Esophagus muscularis mucosa (tissue), 4 donors: ENCODE data around the gene CHST5. TPM values are rescaled to one million over a fixed set of nuclear protein-coding genes. Genes with fewer than 3 reads are reported as not detected.
A peak's percentile ranks its signal among the peaks of the same experiment; 100 is the strongest.
"Not testable (repeated sequence)": the region's sequence is repeated elsewhere in the genome, so short reads cannot be mapped to it uniquely, and the experiment has no call there.

Experiments
- DNase-seq: peaks from one replicate; pipeline ENCODE4 v3.0.0-alpha.2; 2017; ENCODE audit errors: extremely low spot score
- H3K27ac ChIP-seq, 4 donors: fragments of 200-600 bp; sonication (generic); replicated peaks in 1 of 4; 1 replicate in 3 of 4; 2 replicates in 1 of 4; pipeline ENCODE4 v1.5.1; 2016 to 2019; ENCODE audit warnings: mild to moderate bottlenecking in 1 of 4
- H3K27me3 ChIP-seq, 4 donors: fragments of 200-600 bp; sonication (generic); one replicate each; pipeline versions ENCODE4 v1.5.1 to v1.6.0; 2016 to 2019
- H3K36me3 ChIP-seq, 4 donors: fragments of 200-600 bp; sonication (generic); one replicate each; pipeline ENCODE4 v1.5.1; 2016 to 2019
- H3K4me1 ChIP-seq, 4 donors: fragments of 200-600 bp; sonication (generic); one replicate each; pipeline ENCODE4 v1.5.1; 2016 to 2019
- H3K4me3 ChIP-seq, 4 donors: fragments of 200-600 bp; sonication (generic); 1 replicate in 2 of 4; 2 replicates in 2 of 4; pipeline ENCODE4 v1.5.1; 2016 to 2019; ENCODE audit warnings: mild to moderate bottlenecking in 4 of 4, moderate library complexity in 1 of 4
- H3K9me3 ChIP-seq, 4 donors: fragments of 200-600 bp; sonication (generic); 1 replicate in 3 of 4; 2 replicates in 1 of 4; pipeline ENCODE4 v1.5.1; 2016 to 2019
- EP300 ChIP-seq: sonication (generic); formaldehyde crosslinking; IDR thresholded peaks from one replicate; pipeline ENCODE4 v1.6.1; 2017; ENCODE audit warnings: antibody characterized with exemption
- POLR2A ChIP-seq: fragments of 450-650 bp; IDR thresholded peaks from one replicate; pipeline ENCODE4 v1.6.1; 2017; ENCODE audit warnings: antibody characterized with exemption, moderate library complexity, mild to moderate bottlenecking, low read depth
- POLR2AphosphoS5 ChIP-seq, 2 donors: sonication (generic); formaldehyde crosslinking; IDR thresholded peaks; one replicate each; pipeline ENCODE4 v1.6.1; 2017; ENCODE audit warnings: antibody characterized with exemption in 2 of 2
- WGBS: methylation state at CpG from one replicate; pipeline ENCODE4 v1.1.5; 2018; 5-methylcytosine and 5-hydroxymethylcytosine counted together
- intact Hi-C: fragments of 100-400 bp; cut with DNase I; formaldehyde crosslinking; loops from one replicate; pipeline ENCODE4 v1.15.1; 2023
- total RNA-seq, 4 donors: library from RNA; depleted of rRNA; stranded (reverse); fragments of >200 nt; gene quantifications; one replicate each; pipeline versions ENCODE4 v1.1.0 to v1.2.1, GENCODE V29; 2016
- TF ChIP-seq, protein P1 (sequence below), 3 experiments: fragments of 200-600 bp in 2 of 3; fragments of 450-650 bp in 1 of 3; sonication (generic) in 2 of 3; IDR thresholded peaks; one replicate each; pipeline ENCODE4 v1.5.1; 2017 to 2019; ENCODE audit warnings: antibody characterized with exemption in 3 of 3, mild to moderate bottlenecking in 2 of 3, moderate library complexity in 1 of 3

The CHST5 gene
- total RNA-seq, 4 donors from 2014 or later, result not detected

DNA sequence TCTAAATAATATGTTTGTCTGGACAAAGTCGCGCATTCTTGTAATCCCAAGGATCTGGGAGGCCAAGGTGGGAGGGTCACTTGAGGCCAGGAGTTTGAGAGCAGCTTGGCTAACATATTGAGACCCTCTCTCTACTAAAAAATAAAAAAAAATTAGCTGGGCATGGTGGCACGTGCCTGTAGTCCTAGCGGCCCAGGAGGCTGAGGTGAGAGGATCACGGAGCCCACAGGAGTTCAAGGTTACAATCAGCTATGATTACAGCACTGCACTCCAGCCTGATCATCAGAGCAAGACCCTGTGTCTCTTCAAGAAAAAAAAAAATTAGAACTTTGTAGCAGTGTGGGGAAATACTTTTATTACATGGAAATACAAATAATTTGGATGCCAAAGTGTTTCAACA is 34.5 kb downstream of the CHST5 start:
- intact Hi-C loops, result no loop called here
- H3K9me3 ChIP-seq, result no peaks in the 10 kb centered on the region
- H3K4me3 ChIP-seq, result no peak overlapping the region
- 87% methylated on average over 5 of the region's 5 CpGs for WGBS
- H3K4me1 ChIP-seq, result peaks cover 7 to 42% (median 29%) of the 10 kb centered on the region in 4 donors
- H3K27ac ChIP-seq, result peak overlapping the region; percentile 54 to 63 (median 57)
- no peak for TF ChIP-seq EP300
- TF ChIP-seq, protein P1, sequence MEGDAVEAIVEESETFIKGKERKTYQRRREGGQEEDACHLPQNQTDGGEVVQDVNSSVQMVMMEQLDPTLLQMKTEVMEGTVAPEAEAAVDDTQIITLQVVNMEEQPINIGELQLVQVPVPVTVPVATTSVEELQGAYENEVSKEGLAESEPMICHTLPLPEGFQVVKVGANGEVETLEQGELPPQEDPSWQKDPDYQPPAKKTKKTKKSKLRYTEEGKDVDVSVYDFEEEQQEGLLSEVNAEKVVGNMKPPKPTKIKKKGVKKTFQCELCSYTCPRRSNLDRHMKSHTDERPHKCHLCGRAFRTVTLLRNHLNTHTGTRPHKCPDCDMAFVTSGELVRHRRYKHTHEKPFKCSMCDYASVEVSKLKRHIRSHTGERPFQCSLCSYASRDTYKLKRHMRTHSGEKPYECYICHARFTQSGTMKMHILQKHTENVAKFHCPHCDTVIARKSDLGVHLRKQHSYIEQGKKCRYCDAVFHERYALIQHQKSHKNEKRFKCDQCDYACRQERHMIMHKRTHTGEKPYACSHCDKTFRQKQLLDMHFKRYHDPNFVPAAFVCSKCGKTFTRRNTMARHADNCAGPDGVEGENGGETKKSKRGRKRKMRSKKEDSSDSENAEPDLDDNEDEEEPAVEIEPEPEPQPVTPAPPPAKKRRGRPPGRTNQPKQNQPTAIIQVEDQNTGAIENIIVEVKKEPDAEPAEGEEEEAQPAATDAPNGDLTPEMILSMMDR (IDR thresholded peaks at IDR 0.05), result no peak
- TF ChIP-seq POLR2A, result no peak
- no peak for TF ChIP-seq POLR2AphosphoS5 (IDR thresholded peaks at IDR 0.05)
- H3K27me3 ChIP-seq, result no peaks in the 10 kb centered on the region
- H3K36me3 ChIP-seq, result no peaks in the 10 kb centered on the region
- no peak for DNase-seq

DNA sequence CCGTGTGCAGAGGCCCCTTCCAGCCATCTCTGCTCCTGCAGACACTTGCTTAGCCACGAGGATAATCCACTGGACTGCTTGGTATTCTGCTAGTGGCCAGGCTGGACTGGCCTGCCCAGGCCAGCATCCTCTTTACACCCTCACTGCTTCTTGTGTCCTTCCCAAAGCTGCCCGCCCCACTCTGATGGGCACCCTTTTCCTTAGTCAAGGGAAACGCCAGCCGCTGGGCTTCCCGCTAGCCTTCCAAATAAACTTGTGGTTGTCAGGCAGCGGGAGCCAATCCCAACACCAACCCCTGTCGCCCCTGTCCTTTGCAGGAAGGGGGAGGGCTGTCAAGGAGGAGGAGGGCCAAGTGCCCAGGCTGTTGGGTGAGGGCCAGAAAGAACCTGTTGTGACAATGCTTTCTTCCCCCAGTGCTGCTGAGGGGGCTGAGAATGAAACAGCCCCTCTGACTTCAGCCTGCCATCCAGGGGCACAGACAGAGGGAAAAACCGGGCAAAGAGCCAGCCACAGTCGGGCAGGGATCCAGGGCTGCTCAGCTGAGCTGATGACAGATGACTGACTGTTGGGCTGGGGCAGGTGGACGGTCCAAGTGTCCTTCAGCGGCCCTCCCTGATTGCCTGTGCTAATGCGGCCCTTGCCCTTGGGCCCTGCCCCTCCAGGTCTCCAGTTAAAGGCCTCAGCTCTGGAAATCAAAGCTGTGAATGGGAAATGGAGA is 37.1 kb downstream of the CHST5 start:
- WGBS, result 8% methylated on average over 2 of the region's 13 CpGs
- H3K9me3 ChIP-seq, H3K36me3 ChIP-seq, intact Hi-C loops, H3K27me3 ChIP-seq, DNase-seq, H3K4me3 ChIP-seq: not testable (repeated sequence)
- Histone ChIP-seq H3K4me1 (peaks cover 20 to 56% (median 44%) of the 10 kb centered on the region in 4 donors), H3K27ac (peak overlapping the region; percentile 40 to 63 (median 48))

DNA sequence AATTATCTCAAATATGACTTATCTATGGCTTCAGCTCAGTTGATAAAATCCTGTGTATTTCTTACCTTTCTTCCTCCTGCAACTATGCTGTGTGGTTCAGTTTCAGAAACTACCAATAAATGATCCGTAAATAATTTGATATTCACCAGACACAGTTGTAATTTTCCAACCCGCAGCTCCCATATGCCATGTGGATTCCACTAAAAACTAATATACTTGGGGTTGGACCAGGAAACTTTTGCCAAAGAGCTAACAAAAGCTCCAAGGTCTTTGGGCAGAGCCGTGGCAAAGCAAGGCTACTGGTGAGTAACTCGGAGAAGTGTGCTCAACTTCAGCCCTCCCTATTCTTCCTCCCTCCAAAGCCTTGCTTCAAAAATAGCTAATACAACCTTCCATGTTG is 38.4 kb downstream of the CHST5 start:
- peaks cover 0 to 7% (median 0%) of the 10 kb centered on the region in 4 donors for H3K27me3 ChIP-seq
- H3K9me3 ChIP-seq, result no peaks in the 10 kb centered on the region
- intact Hi-C loops, result no loop called here
- peak overlapping the region in 1 of 4 donors; percentile 41 for H3K27ac ChIP-seq
- TF ChIP-seq POLR2A (no peak), POLR2AphosphoS5 (IDR thresholded peaks at IDR 0.05) (no peak), EP300 (no peak)
- TF ChIP-seq, protein P1 (IDR thresholded peaks at IDR 0.05), result no peak
- no peak for DNase-seq
- no peaks in the 10 kb centered on the region for H3K36me3 ChIP-seq
- no peak overlapping the region for H3K4me3 ChIP-seq
- H3K4me1 ChIP-seq, result peaks cover 20 to 51% (median 44%) of the 10 kb centered on the region in 4 donors
- 64% methylated on average over 4 of the region's 4 CpGs for WGBS

DNA sequence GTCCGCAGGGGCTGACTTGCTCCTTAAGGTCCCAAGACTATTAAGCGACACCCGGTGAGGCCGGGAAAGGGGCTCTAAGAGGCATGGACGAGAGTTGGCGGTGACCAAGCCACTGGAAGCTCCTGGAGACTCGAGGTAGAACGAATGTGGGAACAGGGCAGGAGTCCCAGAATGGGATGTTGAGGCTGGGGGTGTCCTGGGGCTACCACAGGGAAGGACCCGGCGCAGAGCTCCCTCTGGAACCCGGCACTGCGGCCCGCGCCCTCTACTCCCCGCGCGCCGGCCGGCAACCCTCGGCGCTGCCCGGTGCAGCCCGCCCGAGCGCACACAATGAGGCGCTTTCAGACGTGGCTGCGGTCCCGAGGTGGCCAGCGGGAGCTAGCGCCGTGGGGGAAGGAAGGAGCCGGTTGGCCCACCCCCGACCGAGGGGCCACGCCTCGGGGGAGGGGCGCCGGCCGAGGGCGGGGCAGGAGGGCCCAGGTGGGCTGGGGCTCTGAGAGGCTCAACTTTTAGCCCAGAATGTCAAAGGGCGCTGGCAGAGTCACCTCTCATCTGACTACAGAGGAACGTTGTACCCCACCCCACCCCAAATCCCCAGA is 40.7 kb downstream of the CHST5 start, which contains the start of gene CHST6:
TSS of gene CHST6 (minus strand) at position 366 of the 599 bp plus-strand sequence. CDS start 15,613 bp downstream, outside the sequence.
- Histone ChIP-seq H3K9me3 (no peaks in the 10 kb centered on the region), H3K36me3 (no peaks in the 10 kb centered on the region), H3K27ac (peak within 1 kb of the TSS in 3 of 4 donors; percentile 38 to 50 (median 40)), H3K4me3 (peak within 1 kb of the TSS; percentile 49 to 59 (median 54)), H3K4me1 (peaks cover 17 to 35% (median 30%) of the 10 kb centered on the region in 4 donors), H3K27me3 (peaks cover 0 to 7% (median 0%) of the 10 kb centered on the region in 4 donors)
- TF ChIP-seq POLR2AphosphoS5 (IDR thresholded peaks at IDR 0.05) (peak; percentile 27 to 53), EP300 (no peak)
- intact Hi-C loops, result no loop called here
- no peak for DNase-seq
- 21% methylated on average over 5 of the region's 43 CpGs for WGBS

DNA sequence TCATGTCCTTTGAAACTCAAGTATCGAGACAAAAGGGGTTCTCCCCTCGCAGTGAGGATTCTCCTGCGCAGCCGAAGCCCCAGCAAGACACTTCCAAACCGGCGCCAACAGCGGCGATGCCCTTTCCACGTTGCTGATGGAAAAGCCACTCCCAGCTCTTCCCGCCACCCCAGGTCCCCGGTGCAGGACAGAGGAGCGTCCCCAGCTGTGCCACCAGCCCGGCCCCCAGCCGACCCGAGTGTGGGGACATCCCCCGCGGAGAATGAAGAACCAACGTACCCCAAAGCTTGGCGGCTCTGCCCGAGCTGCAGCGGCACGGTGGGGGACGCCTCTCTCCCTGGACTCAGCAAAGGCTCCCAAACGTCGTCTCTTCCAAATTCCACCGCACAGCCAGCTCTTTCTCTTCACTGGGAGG is 41.2 kb downstream of the CHST5 start:
- Histone ChIP-seq H3K4me3 (peak overlapping the region; percentile 49 to 59 (median 54)), H3K27ac (peak overlapping the region in 3 of 4 donors; percentile 38 to 50 (median 40)), H3K36me3 (no peaks in the 10 kb centered on the region), H3K27me3 (peaks cover 0 to 7% (median 0%) of the 10 kb centered on the region in 4 donors), H3K4me1 (peaks cover 17 to 35% (median 27%) of the 10 kb centered on the region in 4 donors), H3K9me3 (no peaks in the 10 kb centered on the region)
- WGBS, result 2% methylated on average over 22 of the region's 26 CpGs
- intact Hi-C loops, result no loop called here
- TF ChIP-seq POLR2AphosphoS5 (IDR thresholded peaks at IDR 0.05), result no peak
- no peak for TF ChIP-seq EP300
- TF ChIP-seq POLR2A, result no peak
- TF ChIP-seq, protein P1 (IDR thresholded peaks at IDR 0.05), result no peak
- no peak for DNase-seq
